Neural cell (in vitro differentiated cells): ENCODE data around the gene SLC44A1. TPM values are rescaled to one million over a fixed set of nuclear protein-coding genes. Genes with fewer than 3 reads are reported as not detected.
A peak's percentile ranks its signal among the peaks of the same experiment; 100 is the strongest.

ENCODE experiments used
- H2AFZ ChIP-seq: fragments of 200-600, 300-800 bp; sonication (generic), shearing (Covaris generic); 2 replicates; pipeline ENCODE4 v1.6.0; 2014; ENCODE audit warnings: low read depth, mild to moderate bottlenecking, antibody characterized with exemption, low read length, moderate library complexity
- H3F3A ChIP-seq: fragments of 200-600 bp; shearing (Covaris generic); 2 replicates; pipeline ENCODE4 v1.6.1; 2016; ENCODE audit warnings: mild to moderate bottlenecking, moderate library complexity, mixed read lengths, antibody characterized with exemption, low read length; ENCODE audit not compliant: insufficient read depth, poor library complexity, severe bottlenecking
- H3K27ac ChIP-seq: fragments of 200-600, 300-800 bp; sonication (generic), shearing (Covaris generic); 2 replicates; pipeline ENCODE4 v1.5.1; 2014; ENCODE audit warnings: mild to moderate bottlenecking, low read length, moderate library complexity
- H3K27me3 ChIP-seq: fragments of 300-800, 200-600 bp; sonication (generic), shearing (Covaris generic); 2 replicates; pipeline ENCODE4 v1.6.0; 2014; ENCODE audit warnings: mild to moderate bottlenecking, low read depth, low read length, moderate library complexity; ENCODE audit not compliant: insufficient read depth
- H3K36me3 ChIP-seq: fragments of 300-800, 200-600 bp; sonication (generic), shearing (Covaris generic); 2 replicates; pipeline ENCODE4 v1.5.1; 2014; ENCODE audit warnings: mild to moderate bottlenecking, antibody characterized with exemption, low read length, moderate library complexity; ENCODE audit not compliant: insufficient read depth
- H3K4me2 ChIP-seq: fragments of 300-800, 200-600 bp; sonication (generic), shearing (Covaris generic); 2 replicates; pipeline ENCODE4 v1.6.0; 2014; ENCODE audit warnings: mild to moderate bottlenecking, low read length
- H3K4me3 ChIP-seq: fragments of 300-800, 200-600 bp; sonication (generic), shearing (Covaris generic); 2 replicates; pipeline ENCODE4 v1.5.1; 2014; ENCODE audit warnings: mild to moderate bottlenecking, low read length, moderate library complexity
- H3K79me2 ChIP-seq: fragments of 200-600 bp; shearing (Covaris generic); replicated peaks from 2 replicates; pipeline ENCODE4 v1.6.0; 2014; ENCODE audit warnings: mild to moderate bottlenecking, low read length, moderate library complexity; ENCODE audit not compliant: insufficient read depth
- H3K9ac ChIP-seq: fragments of 300-800, 200-600 bp; sonication (generic), shearing (Covaris generic); 2 replicates; pipeline ENCODE4 v1.6.1; 2016; ENCODE audit warnings: mild to moderate bottlenecking, low read length, mixed read lengths
- H3K9me2 ChIP-seq: fragments of 200-600 bp; shearing (Covaris generic); 2 replicates; pipeline ENCODE4 v1.6.1; 2016; ENCODE audit warnings: mild to moderate bottlenecking, low read length, mixed read lengths; ENCODE audit not compliant: insufficient read depth
- H3K9me3 ChIP-seq: fragments of 200-600, 300-800 bp; sonication (generic), shearing (Covaris generic); 2 replicates; pipeline ENCODE4 v1.6.1; 2016; ENCODE audit warnings: mild to moderate bottlenecking, mixed run types, low read length, moderate library complexity, mixed read lengths
- H4K20me1 ChIP-seq: fragments of 200-600 bp; shearing (Covaris generic); 2 replicates; pipeline ENCODE4 v1.6.1; 2016; ENCODE audit warnings: mild to moderate bottlenecking, mixed run types; ENCODE audit not compliant: insufficient read depth
- CTCF ChIP-seq: fragments of 450-650 bp; IDR thresholded peaks from 2 replicates; pipeline ENCODE4 v1.5.1; 2014; ENCODE audit warnings: antibody characterized with exemption, mild to moderate bottlenecking, moderate library complexity; ENCODE audit not compliant: poor library complexity, severe bottlenecking
- EP300 ChIP-seq: fragments of 450-650 bp; conservative IDR thresholded peaks from 2 replicates; pipeline ENCODE4 v1.6.1; 2014; ENCODE audit warnings: antibody characterized with exemption, mild to moderate bottlenecking, moderate library complexity; ENCODE audit not compliant: poor library complexity, severe bottlenecking
- EZH2 ChIP-seq: fragments of 200-600, 300-800 bp; shearing (Covaris generic), sonication (generic); IDR thresholded peaks from 2 replicates; pipeline ENCODE4 v1.6.1; 2014; ENCODE audit warnings: antibody characterized with exemption, low read length, borderline replicate concordance, mild to moderate bottlenecking; ENCODE audit not compliant: insufficient read depth, poor library complexity, severe bottlenecking
- MXI1 ChIP-seq: fragments of 450-650 bp; conservative IDR thresholded peaks from 2 replicates; pipeline ENCODE4 v1.6.1; 2014; ENCODE audit warnings: antibody characterized with exemption, mild to moderate bottlenecking; ENCODE audit not compliant: poor library complexity, severe bottlenecking
- POLR2AphosphoS5 ChIP-seq: IDR thresholded peaks from 2 replicates; pipeline ENCODE4 v1.6.1; 2012
- RAD21 ChIP-seq: fragments of 450-650 bp; conservative IDR thresholded peaks from 2 replicates; pipeline ENCODE4 v1.6.1; 2014; ENCODE audit warnings: antibody characterized with exemption, mild to moderate bottlenecking, moderate library complexity
- REST ChIP-seq: IDR thresholded peaks from 2 replicates; pipeline ENCODE4 v1.6.1; 2012; ENCODE audit warnings: borderline replicate concordance
- SMC3 ChIP-seq: fragments of 450-650 bp; conservative IDR thresholded peaks from 2 replicates; pipeline ENCODE4 v1.6.1; 2014; ENCODE audit warnings: antibody characterized with exemption, mild to moderate bottlenecking, moderate library complexity; ENCODE audit not compliant: poor library complexity
- TAF1 ChIP-seq: IDR thresholded peaks from 2 replicates; pipeline ENCODE4 v1.6.1; 2012; ENCODE audit warnings: low read depth
- polyA plus RNA-seq: library from polyadenylated mRNA; depleted of rRNA; stranded (reverse); fragments of >200 nt; gene quantifications from 2 replicates; pipeline ENCODE4 v1.2.3, GENCODE V29; 2014

SLC44A1 gene
- polyA plus RNA-seq, 1 donor from 2014 or later: 3.9 TPM

GRCh38 chr9:105401651-105402050, 157.2 kb downstream of the SLC44A1 start:
- H3K27ac ChIP-seq: no peak overlapping the region
- TF ChIP-seq SMC3 (peak; percentile 42), REST (no peak), CTCF (peak; percentile 35), RAD21 (peak; percentile 18), EZH2 (no peak), POLR2AphosphoS5 (no peak), EP300 (no peak), TAF1 (no peak), MXI1 (no peak)

GRCh38 chr9:105403552-105404248, 159.2 kb downstream of the SLC44A1 start:
- Histone ChIP-seq H3K27me3 (no peaks in the 10 kb centered on the region), H3K4me3 (no peak overlapping the region), H3K9me2 (no peaks in the 10 kb centered on the region), H3K36me3 (no peaks in the 10 kb centered on the region), H3K27ac (no peak overlapping the region), H3K4me2 (no peak overlapping the region), H3K9me3 (no peaks in the 10 kb centered on the region), H2AFZ (no peak overlapping the region), H3F3A (no peaks in the 10 kb centered on the region), H3K9ac (no peak overlapping the region), H4K20me1 (no peaks in the 10 kb centered on the region), H3K79me2 (no peaks in the 10 kb centered on the region)
- TF ChIP-seq POLR2AphosphoS5 (no peak), RAD21 (no peak), REST (no peak), EP300 (no peak), TAF1 (no peak), CTCF (no peak), EZH2 (no peak), SMC3 (no peak)

More at GRCh38 chr9:105401651-105402050, 157.2 kb downstream of the SLC44A1 start:
- Histone ChIP-seq H3K27me3 (no peaks in the 10 kb centered on the region), H4K20me1 (no peaks in the 10 kb centered on the region), H3K9me2 (no peaks in the 10 kb centered on the region), H3K9me3 (no peaks in the 10 kb centered on the region), H2AFZ (no peak overlapping the region), H3K4me2 (no peak overlapping the region), H3F3A (no peaks in the 10 kb centered on the region), H3K4me3 (no peak overlapping the region), H3K9ac (no peak overlapping the region), H3K36me3 (no peaks in the 10 kb centered on the region), H3K79me2 (no peaks in the 10 kb centered on the region)
